Stimulated activated CD4-positive, alpha-beta T cell treated with anti-CD3 and anti-CD28 coated beads, Interleukin-1b, Interleukin-23, amount 100 ng/mL, for 24 hours (primary cell): Measurements from ENCODE around the gene PAGE1.
"Not testable (repeated sequence)": the region's sequence is repeated elsewhere in the genome, so short reads cannot be mapped to it uniquely, and the experiment has no call there.

Source experiments
- DNase-seq, 4 experiments: peaks; one replicate each; pipeline ENCODE4 v3.0.0-alpha.2; 2020; ENCODE audit warnings: low read depth in 4 of 4, low spot score in 1 of 4

PAGE1 gene, protein sequence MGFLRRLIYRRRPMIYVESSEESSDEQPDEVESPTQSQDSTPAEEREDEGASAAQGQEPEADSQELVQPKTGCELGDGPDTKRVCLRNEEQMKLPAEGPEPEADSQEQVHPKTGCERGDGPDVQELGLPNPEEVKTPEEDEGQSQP

DNA sequence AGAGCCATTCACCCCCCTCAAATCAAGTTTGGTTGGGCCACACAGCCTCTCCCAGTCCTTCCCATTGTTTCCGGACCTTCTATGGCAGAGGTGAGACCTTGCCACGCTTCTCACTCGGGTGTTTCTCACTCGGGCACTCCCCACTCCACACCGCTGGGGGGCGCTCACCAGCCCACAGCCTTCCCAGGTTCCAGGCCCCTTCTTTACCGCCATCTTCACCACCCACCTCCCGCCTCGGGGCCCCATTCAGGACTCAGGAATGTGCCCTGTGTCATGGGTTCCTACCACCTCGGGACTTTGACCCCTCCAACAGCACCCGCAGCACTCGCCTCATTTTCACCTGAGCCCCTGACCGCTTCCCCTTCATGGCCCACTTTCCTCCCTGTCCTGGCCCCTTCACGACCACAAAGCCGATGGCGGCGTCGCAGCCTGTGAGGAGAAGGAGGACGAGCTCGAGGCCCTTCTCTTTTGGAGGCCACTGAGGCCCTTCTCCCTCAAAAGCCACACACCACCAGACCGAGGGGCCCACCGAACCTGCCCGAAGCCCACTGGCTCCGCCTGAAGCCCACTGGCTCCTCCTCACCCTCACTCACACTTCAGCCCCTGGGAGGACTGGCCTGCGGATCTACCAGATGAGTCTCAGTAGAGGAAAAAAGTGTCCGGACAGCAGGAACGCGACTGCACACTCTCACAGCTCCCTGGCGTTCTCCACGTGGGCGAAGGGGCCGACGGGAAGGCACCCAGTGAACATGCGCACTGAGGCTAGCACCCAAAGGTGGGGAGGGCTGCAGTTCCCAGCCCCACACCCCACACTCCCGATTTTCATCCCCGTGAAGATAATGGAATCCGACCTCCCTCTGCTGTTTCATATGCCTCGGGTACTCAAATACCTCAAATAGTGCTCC, at the start of gene PAGE1:
Gene PAGE1 (minus strand): TSS at position 709 of the 905 bp plus-strand sequence. CDS start 1,214 bp downstream, outside the sequence.
- DNase-seq: no peak

- not testable (repeated sequence) for DNase-seq
Measured at GRCh38 chrX:49741501-49741900, 45.7 kb upstream of the PAGE1 start.

GRCh38 chrX:49727847-49728246, 32.1 kb upstream of the PAGE1 start:
- no peak for DNase-seq

- no peak for DNase-seq
Measured at GRCh38 chrX:49726966-49727365, 31.2 kb upstream of the PAGE1 start.

DNA sequence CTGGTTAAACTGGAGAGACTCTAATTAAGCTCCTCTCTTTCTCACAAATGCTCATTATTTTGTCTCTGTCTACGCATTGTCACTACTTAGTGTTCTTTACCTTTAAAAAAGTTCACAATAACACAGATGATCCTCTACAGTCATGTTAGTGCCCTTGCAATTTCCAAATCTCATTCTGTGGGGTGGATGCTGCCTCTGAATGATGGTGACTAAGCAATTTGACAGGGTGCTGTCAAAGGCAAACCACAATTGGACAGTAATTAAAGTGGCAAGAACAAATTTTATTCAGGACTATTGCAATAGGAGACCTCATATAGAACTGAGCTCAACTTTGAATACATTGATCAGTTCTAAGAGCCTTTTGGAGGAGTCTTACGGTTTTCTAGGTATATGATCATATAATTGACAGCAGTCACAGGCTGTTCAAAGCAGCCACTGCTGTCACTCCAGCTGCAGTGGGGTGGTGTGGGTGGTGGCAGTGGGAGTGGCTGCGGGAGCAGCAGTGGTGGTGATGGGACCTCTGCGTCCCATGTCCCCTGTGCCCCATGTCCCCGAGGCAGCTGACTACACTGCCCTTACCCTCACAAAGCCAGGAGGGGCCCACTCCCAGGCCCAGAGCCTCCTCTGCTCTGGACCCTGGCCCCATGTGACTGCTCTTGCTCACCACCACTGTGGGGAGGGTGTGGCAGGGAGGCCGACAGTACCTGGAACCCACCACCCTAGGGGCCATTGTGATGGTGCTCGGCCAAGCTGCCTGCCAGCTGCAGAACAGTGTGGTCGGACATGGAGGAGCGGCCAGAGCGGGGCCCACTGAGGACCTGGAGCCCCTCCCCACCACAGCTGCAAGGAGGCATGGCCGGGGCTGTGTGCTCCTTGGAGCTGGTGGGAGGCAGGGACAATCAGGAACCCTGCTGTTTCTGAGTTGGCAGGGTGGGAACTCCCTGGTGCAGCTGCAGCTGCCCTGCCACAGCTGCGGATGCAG, 30.4 kb upstream of the PAGE1 start:
- no peak for DNase-seq

DNA sequence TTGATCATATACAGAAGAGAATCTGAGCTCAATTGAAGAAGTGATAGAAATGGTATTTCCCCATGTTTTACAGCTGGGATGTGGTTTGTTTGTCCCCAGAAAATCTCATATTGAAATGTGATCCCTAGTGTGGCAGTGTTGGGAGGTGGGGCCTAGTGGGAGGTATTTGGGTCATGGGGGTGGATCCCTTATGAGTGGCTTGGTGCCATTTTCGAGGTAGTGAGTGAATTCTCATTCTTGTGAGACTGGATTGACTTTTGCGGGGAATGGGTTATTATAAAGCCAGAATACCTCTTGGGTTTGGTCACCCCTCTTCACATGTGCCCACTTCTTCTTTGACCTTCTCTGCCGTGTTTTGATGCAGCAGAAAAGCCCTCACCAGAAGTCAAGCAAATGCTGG, 29.6 kb upstream of the PAGE1 start:
- DNase-seq: no peak

- not testable (repeated sequence) for DNase-seq
Measured at GRCh38 chrX:49720106-49720505, 24.3 kb upstream of the PAGE1 start.

- no peak for DNase-seq
Measured at GRCh38 chrX:49712577-49712976, 16.8 kb upstream of the PAGE1 start.

DNA sequence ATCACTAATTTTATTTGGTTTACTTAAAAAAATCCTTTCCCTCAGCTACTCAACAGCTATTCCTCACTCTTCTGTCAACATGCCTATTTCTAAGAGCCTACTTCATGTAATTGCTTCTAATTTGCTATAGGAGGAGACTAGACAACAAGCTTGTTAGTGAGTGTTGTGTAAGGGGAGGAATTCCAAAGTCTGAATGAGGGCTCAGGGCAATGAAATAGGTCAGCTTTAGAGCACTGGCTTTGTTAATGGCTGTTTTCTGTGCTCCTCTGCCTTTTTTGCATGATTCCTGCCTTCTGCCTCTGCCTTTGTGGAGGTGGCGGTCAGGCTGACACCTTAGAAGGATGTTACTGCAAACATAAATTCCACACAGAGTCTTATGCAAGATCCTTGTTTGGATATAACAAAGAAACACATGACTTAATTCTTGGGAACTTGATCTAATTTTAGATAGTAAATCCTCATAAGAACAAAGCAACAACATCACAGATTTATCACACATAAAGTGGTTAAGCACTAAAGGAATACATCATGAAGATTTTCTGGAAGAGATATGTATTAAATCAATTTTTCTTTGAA, 15.0 kb upstream of the PAGE1 start:
- DNase-seq: no peak

DNA sequence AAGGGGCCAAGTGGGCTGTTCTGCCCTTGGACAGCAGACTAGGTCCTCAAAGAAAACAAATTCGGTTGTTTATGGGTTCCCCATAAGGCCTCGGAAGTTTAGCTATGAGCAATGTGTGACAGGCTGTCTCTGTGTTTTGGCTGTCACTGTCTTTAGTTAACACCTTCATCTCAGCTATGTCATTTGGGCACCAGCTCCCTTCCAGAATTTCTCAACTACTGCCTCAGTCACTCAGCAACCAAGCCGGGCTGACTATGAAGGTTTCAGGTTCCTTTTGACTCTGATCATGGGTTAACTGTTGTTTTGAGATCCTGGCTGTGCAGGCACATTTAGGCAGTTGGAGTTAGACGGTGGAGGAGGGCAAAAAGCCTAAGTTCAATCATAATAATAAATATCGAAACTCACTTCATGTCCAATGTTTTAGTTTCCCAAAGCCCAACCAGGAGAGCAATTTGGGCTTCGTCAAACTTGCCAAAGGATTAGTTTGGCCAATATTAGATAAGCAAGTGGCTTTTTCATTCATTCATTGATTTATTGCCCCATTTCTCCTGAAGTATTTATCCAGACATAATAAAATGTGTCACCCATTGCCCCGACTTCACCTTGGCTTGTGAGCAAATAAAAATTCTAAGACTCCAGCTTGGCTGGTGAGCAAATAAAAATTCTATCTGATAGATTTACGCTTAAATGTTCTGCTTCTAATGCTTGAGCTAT, 9.1 kb upstream of the PAGE1 start:
- no peak for DNase-seq

- no peak for DNase-seq
Measured at GRCh38 chrX:49701933-49702332, 6.1 kb upstream of the PAGE1 start.

GRCh38 chrX:49701323-49701722, 5.5 kb upstream of the PAGE1 start:
- DNase-seq: no peak

- DNase-seq: no peak
Measured at GRCh38 chrX:49675075-49675719, 20.6 kb downstream of the PAGE1 start.

DNA sequence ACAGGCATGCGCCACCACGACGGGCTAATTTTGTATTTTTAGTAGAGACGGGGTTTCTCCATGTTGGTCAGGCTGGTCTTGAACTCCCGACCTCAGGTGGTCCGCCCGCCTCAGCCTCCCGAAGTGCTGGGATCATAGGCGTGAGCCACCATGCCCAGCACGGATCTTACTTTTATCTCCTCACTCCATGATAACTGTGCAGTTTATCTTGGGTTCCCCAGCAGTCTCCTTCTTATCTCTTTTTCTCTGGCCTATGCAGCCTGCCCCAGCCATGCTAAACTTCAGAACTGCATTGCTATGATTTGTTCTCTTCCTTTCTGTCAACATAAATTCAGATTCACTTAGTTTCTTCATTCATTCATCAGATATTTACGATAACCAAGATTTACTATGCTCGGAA, 22.4 kb downstream of the PAGE1 start:
- DNase-seq: no peak

GRCh38 chrX:49664824-49665223, 31.0 kb downstream of the PAGE1 start:
- no peak for DNase-seq

DNA sequence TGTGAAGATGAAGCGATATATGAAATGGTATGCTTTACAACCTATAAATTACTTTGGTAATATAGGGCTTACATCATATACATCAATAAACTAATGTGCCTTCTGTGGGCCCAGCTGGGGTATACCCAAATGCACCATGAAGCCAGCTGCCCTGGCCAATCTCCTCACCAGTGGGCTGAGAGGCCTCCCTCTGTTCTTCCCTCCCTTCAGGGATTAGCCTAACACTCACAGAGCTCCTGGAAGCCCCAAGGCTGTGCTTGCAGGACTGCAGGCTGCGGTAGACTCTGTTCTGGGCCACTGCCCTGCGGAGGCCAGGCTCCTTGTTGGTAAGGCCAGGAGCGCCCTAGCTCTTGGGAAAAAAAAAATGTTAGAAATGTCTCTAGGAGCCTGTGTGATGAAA, 33.9 kb downstream of the PAGE1 start:
- no peak for DNase-seq

DNA sequence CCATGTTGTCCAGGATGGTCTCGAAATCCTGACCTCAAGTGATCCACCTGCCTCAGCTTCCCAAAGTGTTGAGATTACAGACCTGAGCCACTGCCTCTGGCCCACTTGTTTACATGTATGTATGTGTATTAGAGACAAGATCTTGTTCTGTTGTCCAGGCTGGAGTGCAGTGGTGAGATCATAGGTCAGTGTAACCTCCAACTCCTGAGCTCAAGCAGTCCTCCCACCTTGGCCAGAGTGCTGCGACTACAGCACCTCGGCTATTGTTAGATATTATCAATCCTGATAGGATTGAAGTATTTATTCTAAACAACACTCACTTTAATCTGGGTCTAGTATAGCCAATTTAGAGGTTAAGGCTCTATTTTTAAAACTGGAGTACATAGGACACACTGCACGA, 36.0 kb downstream of the PAGE1 start:
- DNase-seq: no peak

DNA sequence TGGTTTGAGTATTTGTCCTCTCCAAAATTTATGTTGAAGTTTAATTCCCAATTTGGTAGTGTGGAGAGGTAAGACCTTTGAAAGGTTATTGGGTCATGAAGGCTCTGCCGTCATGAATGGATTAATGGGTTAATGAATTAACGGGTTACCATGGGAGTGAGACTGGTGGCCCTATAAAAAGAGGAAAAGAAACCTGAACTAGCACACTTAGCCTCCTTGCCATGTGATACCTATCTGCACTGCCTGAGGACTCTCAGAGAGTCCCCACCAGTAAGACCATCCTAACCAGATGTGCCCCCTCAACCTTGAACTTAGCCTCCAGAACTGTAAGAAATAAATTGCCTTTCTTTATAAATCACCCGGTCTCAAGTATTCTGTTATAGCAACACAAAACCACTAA, 39.3 kb downstream of the PAGE1 start:
- no peak for DNase-seq

DNA sequence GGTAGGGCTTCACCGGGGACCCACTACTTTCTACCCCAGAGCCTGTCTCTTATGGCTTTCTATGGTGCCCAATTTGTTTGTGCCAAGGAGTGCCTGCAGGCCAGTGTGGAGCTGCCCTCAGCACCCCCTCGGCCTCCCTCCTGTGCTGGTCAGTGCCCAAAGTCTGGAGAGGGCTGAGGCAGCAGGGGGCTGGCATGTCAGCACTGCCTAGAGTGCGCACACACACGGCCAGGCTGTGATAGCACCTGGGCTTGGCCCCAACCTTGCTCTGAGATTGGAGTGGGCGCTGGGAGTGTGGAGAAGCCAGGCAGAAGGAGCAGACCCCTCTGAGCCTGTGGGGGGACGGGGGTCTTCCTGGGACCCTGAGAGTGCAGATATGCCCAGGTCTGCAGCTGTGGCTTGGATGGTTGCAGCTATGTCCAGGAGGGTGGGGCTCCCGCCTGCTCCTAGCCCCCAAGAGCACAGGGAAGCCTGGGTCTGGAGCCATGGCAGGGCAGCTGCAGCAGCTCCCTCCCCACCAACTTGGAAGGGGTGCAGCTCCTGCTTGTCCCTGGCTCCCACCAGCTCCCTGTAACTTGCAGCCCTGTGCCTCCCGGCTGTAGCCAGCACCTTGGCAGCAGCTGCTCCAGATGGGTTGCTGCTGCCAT, 50.7 kb downstream of the PAGE1 start:
- DNase-seq: no peak
